Choroid plexus epithelial cell (primary cell): ENCODE results near the gene RADIL.

Experiments
- DNase-seq: peaks from one replicate; pipeline ENCODE4 v3.0.0-alpha.2; 2010; ENCODE audit warnings: low read depth
- H3K4me3 ChIP-seq: 2 replicates; pipeline ENCODE4 v1.5.1; 2011; ENCODE audit warnings: low read depth, mild to moderate bottlenecking, control low read depth, low read length, moderate library complexity
- CTCF ChIP-seq: conservative IDR thresholded peaks from 2 replicates; pipeline ENCODE4 v1.5.1; 2011; ENCODE audit warnings: low read depth, mild to moderate bottlenecking, control low read depth, inconsistent platforms, low read length, moderate library complexity

The RADIL gene

GRCh38 chr7:4833691-4834600 is 49.6 kb downstream of the RADIL start:
- DNase-seq = no peak
- TF ChIP-seq CTCF = no peak

GRCh38 chr7:4833176-4833575 is 50.3 kb downstream of the RADIL start:
- no peak overlapping the region for H3K4me3 ChIP-seq
- TF ChIP-seq CTCF = no peak
- DNase-seq = no peak

More at GRCh38 chr7:4833691-4834600, 49.6 kb downstream of the RADIL start:
- no peak overlapping the region for H3K4me3 ChIP-seq

- TF ChIP-seq CTCF = no peak
- no peak for DNase-seq
- no peak overlapping the region for H3K4me3 ChIP-seq
Measured at GRCh38 chr7:4832711-4833110, 50.8 kb downstream of the RADIL start.

- DNase-seq = no peak
- no peak overlapping the region for H3K4me3 ChIP-seq
- no peak for TF ChIP-seq CTCF
Measured at GRCh38 chr7:4831723-4832495, 51.6 kb downstream of the RADIL start.

GRCh38 chr7:4830176-4830575 is 53.3 kb downstream of the RADIL start:
- DNase-seq = peak; percentile 83
- TF ChIP-seq CTCF = peak; percentile 99

GRCh38 chr7:4828720-4829383 is 54.7 kb downstream of the RADIL start:
- DNase-seq = no peak
- TF ChIP-seq CTCF = no peak

More at GRCh38 chr7:4830176-4830575, 53.3 kb downstream of the RADIL start:
- no peak overlapping the region for H3K4me3 ChIP-seq

More at GRCh38 chr7:4828720-4829383, 54.7 kb downstream of the RADIL start:
- H3K4me3 ChIP-seq = no peak overlapping the region
